Hair follicular keratinocyte (primary cell): Measurements from ENCODE around the gene OR5B12. TPM values are rescaled to one million over a fixed set of nuclear protein-coding genes. Genes with fewer than 3 reads are reported as not detected.

Experiments used
- total RNA-seq: library from RNA; depleted of rRNA; stranded (reverse); fragments of >200 nt; gene quantifications from 2 replicates; pipeline ENCODE4 v1.2.3, GENCODE V29; 2015

Gene OR5B12
- not detected in 2 replicates for total RNA-seq

GRCh38 chr11:58442136-58442535, at the start of gene OR5B12:
OR5B12 (minus strand) TSS chr11:58442236; CDS start chr11:58440151, 2,085 bp downstream.

GRCh38 chr11:58428021-58428420, 14.0 kb downstream of the OR5B12 start, which contains the start of gene OR5B2:
OR5B2 (minus strand) TSS chr11:58428121; CDS start chr11:58423261, 4,860 bp downstream.

GRCh38 chr11:58406774-58407173, 35.3 kb downstream of the OR5B12 start, which contains the start of gene OR5B3:
OR5B3 (minus strand) TSS chr11:58406874; CDS start chr11:58403409, 3,465 bp downstream.

Other genes starting within 250 kb of the OR5B12 start
- gene OR1S2, start 238.1 kb downstream of the OR5B12 start, total RNA-seq = not detected in 2 replicates
- gene OR1S1, start 229.5 kb downstream of the OR5B12 start, total RNA-seq = not detected in 2 replicates
- not detected in 2 replicates for gene OR10Q1, start 213.3 kb downstream of the OR5B12 start, total RNA-seq
- gene OR10W1, start 174.0 kb downstream of the OR5B12 start, total RNA-seq = not detected in 2 replicates
- gene OR5B17, start 83.2 kb downstream of the OR5B12 start, total RNA-seq = not detected in 2 replicates
- gene OR5B3, start 35.4 kb downstream of the OR5B12 start, total RNA-seq = not detected in 2 replicates
- not detected in 2 replicates for gene OR5B2, start 14.1 kb downstream of the OR5B12 start, total RNA-seq
- not detected in 2 replicates for gene OR5B21, start 65.9 kb upstream of the OR5B12 start, total RNA-seq
- gene LPXN, start 133.6 kb upstream of the OR5B12 start, total RNA-seq = 23.2 and 28.9 TPM in 2 replicates
- 35.2 and 42.9 TPM in 2 replicates for gene ZFP91, start 136.8 kb upstream of the OR5B12 start, total RNA-seq
- 0.19 and 0.23 TPM in 2 replicates for gene CNTF, start 180.4 kb upstream of the OR5B12 start, total RNA-seq